MM.1S (cell line): ENCODE results near the gene GTPBP8.
A peak's percentile ranks its signal among the peaks of the same experiment; 100 is the strongest.

Experiments
- DNase-seq: peaks from one replicate; pipeline ENCODE4 v3.0.0-alpha.2; 2015
- H2AFZ ChIP-seq: fragments of 300-600 bp; sonication (generic); 2 replicates; pipeline ENCODE4 v1.6.0; 2016; ENCODE audit warnings: antibody characterized with exemption, low read length
- H3F3A ChIP-seq: fragments of 300-600 bp; sonication (generic); 2 replicates; pipeline ENCODE4 v1.6.1; 2016; ENCODE audit warnings: mild to moderate bottlenecking, antibody characterized with exemption, low read length, moderate library complexity, mixed read lengths; ENCODE audit not compliant: insufficient read depth
- H3K27ac ChIP-seq: fragments of 300-600 bp; sonication (generic); 2 replicates; pipeline ENCODE4 v1.5.1; 2016; ENCODE audit warnings: mild to moderate bottlenecking, low read length
- H3K27me3 ChIP-seq: fragments of 300-600 bp; sonication (generic); replicated peaks from 2 replicates; pipeline ENCODE4 v1.6.0; 2016; ENCODE audit warnings: low read length; ENCODE audit not compliant: insufficient read depth
- H3K36me3 ChIP-seq: fragments of 300-600 bp; sonication (generic); replicated peaks from 2 replicates; pipeline ENCODE4 v1.6.1; 2016; ENCODE audit warnings: mild to moderate bottlenecking, low read length, mixed read lengths; ENCODE audit not compliant: insufficient read depth
- H3K4me1 ChIP-seq: fragments of 300-600 bp; sonication (generic); 2 replicates; pipeline ENCODE4 v1.6.1; 2016; ENCODE audit warnings: low read length, mixed read lengths
- H3K4me2 ChIP-seq: fragments of 300-600 bp; sonication (generic); 2 replicates; pipeline ENCODE4 v1.6.0; 2016; ENCODE audit warnings: low read depth, low read length
- H3K4me3 ChIP-seq: fragments of 300-600 bp; sonication (generic); 2 replicates; pipeline ENCODE4 v1.5.1; 2016; ENCODE audit warnings: low read length, mixed read lengths
- H3K79me2 ChIP-seq: fragments of 300-600 bp; sonication (generic); 2 replicates; pipeline ENCODE4 v1.6.1; 2016; ENCODE audit warnings: mixed run types, low read length, mixed read lengths
- H3K9ac ChIP-seq: fragments of 300-600 bp; sonication (generic); 2 replicates; pipeline ENCODE4 v1.6.1; 2016; ENCODE audit warnings: low read length, mixed read lengths
- H3K9me2 ChIP-seq: fragments of 300-600 bp; sonication (generic); replicated peaks from 2 replicates; pipeline ENCODE4 v1.6.1; 2016; ENCODE audit warnings: mild to moderate bottlenecking, low read length, mixed read lengths; ENCODE audit not compliant: insufficient read depth
- H3K9me3 ChIP-seq: fragments of 300-600 bp; sonication (generic); replicated peaks from 2 replicates; pipeline ENCODE4 v1.6.1; 2016; ENCODE audit warnings: mild to moderate bottlenecking, low read length, mixed read lengths; ENCODE audit not compliant: insufficient read depth
- H4K20me1 ChIP-seq: fragments of 300-600 bp; sonication (generic); 2 replicates; pipeline ENCODE4 v1.6.1; 2016; ENCODE audit warnings: mild to moderate bottlenecking, low read length, moderate library complexity, mixed read lengths; ENCODE audit not compliant: insufficient read depth
- CTCF ChIP-seq: fragments of 300-600 bp; sonication (generic); IDR thresholded peaks from 2 replicates; pipeline ENCODE4 v1.5.1; 2016; ENCODE audit warnings: antibody characterized with exemption, low read length, mixed read lengths
- EZH2 ChIP-seq: fragments of 300-600 bp; sonication (generic); optimal IDR thresholded peaks from 2 replicates; pipeline ENCODE3; 2017; ENCODE audit warnings: low read depth, mild to moderate bottlenecking, antibody characterized with exemption, low read length, mixed read lengths
- EZH2phosphoT487 ChIP-seq: fragments of 300-600 bp; sonication (generic); IDR thresholded peaks from 2 replicates; pipeline ENCODE4 v1.6.1; 2018; ENCODE audit warnings: antibody characterized with exemption, low read length

Gene GTPBP8

GRCh38 chr3:112972158-112972557, 18.6 kb upstream of the GTPBP8 start:
- no peak overlapping the region for H3K27ac ChIP-seq
- H3F3A ChIP-seq: peaks cover 18% of the 10 kb centered on the region
- H3K9ac ChIP-seq: peak overlapping the region; percentile 26; the same call in 1 of the 2 replicates
- peak overlapping the region; percentile 63 for H3K4me3 ChIP-seq
- H3K9me3 ChIP-seq: no peaks in the 10 kb centered on the region
- H3K4me2 ChIP-seq: peak overlapping the region; percentile 48; the same call in 1 of the 2 replicates
- DNase-seq: no peak
- peak; percentile 30 for TF ChIP-seq CTCF
- TF ChIP-seq EZH2: no peak
- no peaks in the 10 kb centered on the region for H3K36me3 ChIP-seq
- peaks cover 66% of the 10 kb centered on the region for H3K79me2 ChIP-seq
- no peaks in the 10 kb centered on the region for H3K9me2 ChIP-seq
- H3K27me3 ChIP-seq: no peaks in the 10 kb centered on the region
- H3K4me1 ChIP-seq: peaks cover 14% of the 10 kb centered on the region
- H2AFZ ChIP-seq: no peak overlapping the region
- no peaks in the 10 kb centered on the region for H4K20me1 ChIP-seq

GRCh38 chr3:112973325-112974177, 17.2 kb upstream of the GTPBP8 start:
- Histone ChIP-seq H3K27ac (peak overlapping the region; percentile 75), H3K9me3 (no peaks in the 10 kb centered on the region), H3K79me2 (peaks cover 53% of the 10 kb centered on the region), H3K4me2 (peak overlapping the region; percentile 48), H3F3A (peaks cover 18% of the 10 kb centered on the region), H3K36me3 (no peaks in the 10 kb centered on the region), H4K20me1 (no peaks in the 10 kb centered on the region), H3K4me3 (peak overlapping the region; percentile 63), H3K9ac (peak overlapping the region; percentile 54), H3K27me3 (no peaks in the 10 kb centered on the region), H3K9me2 (no peaks in the 10 kb centered on the region), H2AFZ (peak overlapping the region; percentile 4; the same call in 1 of the 2 replicates), H3K4me1 (peaks cover 16% of the 10 kb centered on the region)
- DNase-seq: peak; percentile 88
- TF ChIP-seq EZH2phosphoT487 (no peak), CTCF (no peak), EZH2 (no peak)

GRCh38 chr3:112974178-112974517, 16.6 kb upstream of the GTPBP8 start:
- peak overlapping the region; percentile 48 for H3K4me2 ChIP-seq
- DNase-seq: no peak
- no peaks in the 10 kb centered on the region for H3K36me3 ChIP-seq
- no peaks in the 10 kb centered on the region for H3K9me2 ChIP-seq
- TF ChIP-seq EZH2 (no peak), CTCF (no peak), EZH2phosphoT487 (no peak)
- H3K4me1 ChIP-seq: peaks cover 19% of the 10 kb centered on the region
- peaks cover 18% of the 10 kb centered on the region for H3F3A ChIP-seq
- no peaks in the 10 kb centered on the region for H3K27me3 ChIP-seq
- H4K20me1 ChIP-seq: no peaks in the 10 kb centered on the region
- H2AFZ ChIP-seq: peak overlapping the region; percentile 4; the same call in 1 of the 2 replicates
- H3K4me3 ChIP-seq: peak overlapping the region; percentile 63
- H3K9ac ChIP-seq: peak overlapping the region; percentile 54
- no peaks in the 10 kb centered on the region for H3K9me3 ChIP-seq
- peak overlapping the region; percentile 75 for H3K27ac ChIP-seq
- peaks cover 49% of the 10 kb centered on the region for H3K79me2 ChIP-seq
